ENCODE results near the gene SLC6A19. TPM values are rescaled to one million over a fixed set of nuclear protein-coding genes. Genes with fewer than 3 reads are reported as not detected.

Gene SLC6A19
- total and polyA plus RNA-seq, 2 of the 4 experiments (the other 2 are of a cell fraction), result not detected

Other genes with a start within 250 kb of the SLC6A19 start
- not detected in 2 replicates for gene NKD2, start 192.8 kb upstream of the SLC6A19 start, total RNA-seq (2012; rRNA removed)
- not detected in 2 replicates for gene NKD2, start 192.8 kb upstream of the SLC6A19 start, polyA plus RNA-seq (2012; rRNA removed)
- gene SLC12A7, start 89.5 kb upstream of the SLC6A19 start, total RNA-seq (2012; rRNA removed), result 3.0 and 3.3 TPM in 2 replicates
- 6.1 and 7.5 TPM in 2 replicates for gene SLC12A7, start 89.5 kb upstream of the SLC6A19 start, polyA plus RNA-seq (2012; rRNA removed)
- gene SLC6A18, start 23.8 kb downstream of the SLC6A19 start, total RNA-seq (2012; rRNA removed), result not detected in 2 replicates
- gene SLC6A18, start 23.8 kb downstream of the SLC6A19 start, polyA plus RNA-seq (2012; rRNA removed), result not detected in 2 replicates
- not detected in 2 replicates for gene TERT, start 93.5 kb downstream of the SLC6A19 start, total RNA-seq (2012; rRNA removed)
- not detected in 2 replicates for gene TERT, start 93.5 kb downstream of the SLC6A19 start, polyA plus RNA-seq (2012; rRNA removed)
- gene CLPTM1L, start 143.5 kb downstream of the SLC6A19 start, total RNA-seq (2012; rRNA removed), result 101 and 137 TPM in 2 replicates
- 110 and 114 TPM in 2 replicates for gene CLPTM1L, start 143.5 kb downstream of the SLC6A19 start, polyA plus RNA-seq (2012; rRNA removed)
- gene SLC6A3, start 243.8 kb downstream of the SLC6A19 start, total RNA-seq (2012; rRNA removed), result not detected in 2 replicates
- gene SLC6A3, start 243.8 kb downstream of the SLC6A19 start, polyA plus RNA-seq (2012; rRNA removed), result not detected in 2 replicates

Data from IMR-90 (cell line).